ENCODE results near the gene KIRREL3. TPM values are rescaled to one million over a fixed set of nuclear protein-coding genes. Genes with fewer than 3 reads are reported as not detected.

The KIRREL3 gene
- total and polyA plus RNA-seq, 2 of the 8 experiments (the other 6 are each of a cell fraction or from before 2014, with no cell fraction given): 0.29 to 0.32 TPM

GRCh38 chr11:127003260-127003981, 2.9 kb upstream of the KIRREL3 start (continued):
- TF ChIP-seq EP300 (IDR thresholded peaks at IDR 0.05; ENCODE audit: borderline replicate concordance in 1 of 2, low read depth in 2 of 2, low read length in 2 of 2) (no peak), ZNF274 (IDR thresholded peaks at IDR 0.05; ENCODE audit: borderline replicate concordance, extremely low read depth, low read length) (no peak), RNF2 (IDR thresholded peaks at IDR 0.05; ENCODE audit: borderline replicate concordance, low read depth, low read length, missing control alignments, poor library complexity, severe bottlenecking) (no peak), TAF7 (optimal IDR thresholded peaks at IDR 0.05; ENCODE audit: borderline replicate concordance, low read depth, low read length) (no peak)

Measured in H1 (cell line).